COLO668 (cell line): ENCODE measurements around the gene SSBP2.
"Not testable (repeated sequence)": the region's sequence is repeated elsewhere in the genome, so short reads cannot be mapped to it uniquely, and the experiment has no call there.

Experiments used
- DNase-seq: peaks from one replicate; lab custom pipeline; 2025; ENCODE audit not compliant: unreplicated experiment; lab: John Stamatoyannopoulos, UW

SSBP2 gene

DNA sequence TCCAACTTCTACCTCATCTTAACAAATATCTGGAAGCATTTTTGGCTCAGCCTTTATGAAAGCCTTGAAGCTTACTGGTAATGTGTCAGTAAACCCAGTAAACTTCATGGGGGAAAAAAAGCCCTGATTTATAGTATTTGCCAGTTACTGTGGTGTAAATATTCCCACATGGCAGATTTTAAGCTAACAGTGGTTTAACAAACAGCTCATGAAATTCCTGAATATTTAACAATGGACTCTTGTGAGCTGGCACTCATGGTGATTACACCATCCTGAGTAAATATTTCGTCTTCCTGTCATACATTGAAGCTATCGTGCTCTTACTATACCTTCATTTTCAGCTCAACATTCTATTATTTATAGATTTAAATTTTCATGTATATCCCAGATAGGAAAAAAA is 300.0 kb downstream of the SSBP2 start:
- DNase-seq, result no peak

DNA sequence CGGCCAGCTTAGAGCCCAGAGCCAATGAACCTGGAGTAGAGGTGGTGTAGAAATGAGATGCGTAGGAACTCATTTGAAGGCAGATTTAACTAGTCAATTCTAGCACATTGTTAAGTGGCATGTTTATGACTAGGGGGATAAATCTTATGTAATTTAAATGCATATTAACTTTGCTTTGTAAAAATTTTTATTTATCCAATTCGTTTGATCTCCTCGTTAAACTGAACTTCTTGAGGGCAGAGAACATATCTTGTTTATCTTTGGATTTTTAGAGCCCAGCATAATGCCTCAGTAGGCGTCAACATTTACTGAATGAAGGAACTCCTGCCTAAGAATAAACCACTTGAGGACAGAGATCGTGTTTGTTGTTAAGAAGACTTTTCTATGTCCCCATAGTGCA is 315.9 kb downstream of the SSBP2 start:
- no peak for DNase-seq

DNA sequence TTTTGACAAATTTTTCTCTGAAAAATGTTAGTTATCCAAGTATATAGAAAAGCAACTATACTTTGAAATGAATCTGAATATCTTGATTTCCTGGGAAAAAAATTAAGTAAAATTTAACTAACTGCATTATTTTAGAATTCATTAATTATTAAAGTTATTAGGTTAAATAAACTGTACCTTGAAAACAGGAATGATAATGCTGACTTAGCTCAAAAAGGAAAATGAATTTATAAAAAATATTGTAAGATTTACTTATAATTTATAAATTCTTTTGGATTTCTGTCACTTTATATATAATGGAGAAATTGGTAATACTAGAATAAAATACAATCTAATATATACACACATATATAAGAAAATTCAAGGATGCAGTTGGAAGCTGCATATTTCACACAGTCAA is 320.9 kb downstream of the SSBP2 start:
- DNase-seq, result no peak

DNA sequence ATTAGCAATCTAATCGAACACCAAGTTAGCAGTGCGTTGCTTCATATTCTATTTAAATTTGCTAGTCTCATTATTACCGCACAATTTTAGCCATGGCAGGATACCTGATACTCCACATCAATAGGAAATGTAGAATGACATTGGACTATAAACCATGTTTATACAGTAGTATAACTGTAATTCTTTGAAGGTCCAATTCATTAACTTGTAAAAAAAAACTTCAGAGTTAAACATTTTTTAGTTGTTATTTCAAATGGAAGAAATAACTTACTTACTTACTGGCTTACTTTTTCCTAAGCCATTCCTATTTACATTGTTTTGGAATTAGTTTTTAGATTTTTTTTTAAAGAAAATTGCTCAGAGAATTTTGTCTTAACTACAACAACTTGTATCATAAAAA is 321.5 kb downstream of the SSBP2 start:
- DNase-seq, result no peak

DNA sequence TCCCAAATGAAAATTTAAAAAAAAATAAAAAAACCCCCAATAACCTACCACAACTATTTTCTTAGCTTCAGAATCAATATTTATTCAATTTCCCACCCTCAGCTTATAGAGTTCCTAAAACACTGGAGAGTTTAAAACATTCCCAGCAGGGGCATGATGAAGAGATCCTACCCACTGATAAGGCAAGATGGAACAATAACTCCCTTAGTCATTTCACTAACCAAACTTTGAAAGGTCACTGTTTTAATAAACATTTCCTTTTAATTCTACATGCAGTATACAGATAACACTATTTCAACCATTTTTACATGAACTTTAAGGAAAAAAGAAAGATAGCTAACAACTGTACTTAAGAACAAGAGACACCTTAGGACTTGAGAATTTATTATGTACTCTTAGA is 322.0 kb downstream of the SSBP2 start:
- no peak for DNase-seq

DNA sequence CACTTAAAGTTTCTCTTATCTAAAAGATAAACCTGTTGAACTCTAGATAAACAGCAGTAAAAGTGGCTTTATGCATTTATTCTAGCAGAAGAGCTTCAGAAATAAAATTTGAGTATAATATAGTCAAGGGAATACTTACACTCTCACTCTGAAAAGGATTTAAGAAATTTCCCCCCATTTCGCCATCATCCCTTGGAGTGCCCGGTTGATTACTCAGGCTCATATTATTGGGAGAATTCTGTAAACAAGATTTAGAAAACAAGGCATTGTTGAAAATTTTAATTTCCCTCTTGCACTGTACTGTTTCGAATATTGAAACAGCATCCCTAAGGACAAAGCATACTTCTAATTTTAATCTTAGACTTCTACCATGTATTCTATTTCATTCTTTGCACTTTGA is 322.5 kb downstream of the SSBP2 start:
- no peak for DNase-seq

DNA sequence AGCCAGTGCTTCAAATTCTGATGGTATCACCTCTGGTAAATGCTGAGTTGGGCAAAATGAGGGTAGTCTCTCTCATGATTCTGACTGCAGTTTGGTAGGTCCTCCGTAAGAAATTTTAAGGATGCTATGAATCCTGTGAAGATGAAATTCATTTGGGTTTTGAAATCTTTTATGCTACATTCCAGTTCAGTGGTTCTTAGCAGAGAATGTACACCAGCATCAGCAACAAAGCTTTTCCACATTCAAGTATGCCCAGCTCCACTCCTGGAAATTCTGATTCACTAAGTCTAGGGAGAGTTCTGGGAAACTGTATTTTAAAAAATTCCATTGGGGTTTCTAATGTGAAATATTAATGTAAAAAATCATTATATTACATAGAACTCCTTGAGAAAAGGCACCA is 323.3 kb downstream of the SSBP2 start:
- DNase-seq, result no peak

DNA sequence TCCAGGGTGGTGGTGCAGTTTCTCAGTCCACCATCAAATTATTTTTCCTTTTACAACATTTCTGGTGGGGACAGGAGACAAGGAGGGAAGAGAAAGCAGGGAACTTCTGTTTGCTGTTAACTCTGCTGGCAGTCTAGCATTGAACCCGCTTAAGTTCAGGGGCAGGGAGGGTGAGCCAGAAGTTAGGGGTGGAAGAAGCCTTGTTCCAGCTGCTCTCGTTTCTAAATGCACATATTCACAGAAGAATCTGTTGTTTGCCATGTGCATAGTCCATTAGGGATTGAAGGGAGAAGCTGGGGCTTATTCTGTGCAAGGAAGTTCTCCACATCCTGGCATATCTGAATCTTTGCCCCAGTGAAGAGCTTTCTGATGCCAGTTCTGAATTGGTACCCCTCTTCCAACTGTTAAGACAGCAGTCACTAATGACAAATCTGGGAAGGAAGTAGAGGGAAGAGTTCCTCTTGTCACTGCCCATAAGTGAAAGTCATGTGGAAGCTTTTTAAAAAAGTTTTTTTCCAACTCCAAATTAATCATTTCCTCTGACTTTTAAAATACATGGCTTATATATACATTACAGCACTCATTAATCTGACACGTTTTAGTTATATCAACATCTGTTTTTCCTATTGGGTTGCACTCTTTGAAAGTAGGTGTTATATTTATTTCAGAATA is 324.4 kb downstream of the SSBP2 start:
- DNase-seq, result no peak

DNA sequence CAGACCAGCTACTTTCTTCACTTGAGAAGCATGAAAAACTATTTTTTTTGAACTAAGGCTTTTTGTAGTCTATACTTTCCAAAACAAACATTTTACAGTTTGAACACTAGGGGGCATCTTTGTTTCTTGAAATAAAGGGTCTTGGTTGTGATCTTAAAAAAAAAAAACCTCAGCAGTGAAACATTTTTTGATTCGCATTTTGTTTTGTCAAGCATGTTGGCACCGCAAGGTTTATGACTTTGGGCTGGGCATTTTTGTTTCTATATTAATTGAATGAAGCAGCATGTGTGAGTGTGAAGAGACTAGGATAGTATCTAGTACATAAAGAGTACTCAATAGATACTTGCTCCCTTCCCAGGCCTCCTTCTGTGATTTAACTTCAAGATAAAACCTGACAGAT is 325.3 kb downstream of the SSBP2 start:
- DNase-seq, result no peak

DNA sequence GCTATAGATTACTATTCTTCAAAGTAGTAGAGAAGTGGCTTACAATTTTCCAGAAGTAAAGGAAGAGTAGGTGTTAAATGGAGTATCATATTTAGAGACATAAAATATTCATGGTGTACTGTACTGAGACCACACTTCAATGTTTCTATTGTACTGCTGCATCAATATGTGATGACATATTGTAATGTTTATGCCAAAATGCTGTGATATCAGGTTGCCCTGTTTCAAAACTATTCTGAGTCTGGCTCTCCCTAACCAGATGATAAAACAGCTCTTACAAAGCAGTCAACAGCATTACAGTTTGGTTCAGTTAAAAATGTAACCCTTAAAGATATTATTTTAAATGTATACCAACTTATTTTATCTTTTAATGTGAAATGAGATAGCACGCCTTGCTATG is 326.2 kb downstream of the SSBP2 start:
- DNase-seq, result no peak

DNA sequence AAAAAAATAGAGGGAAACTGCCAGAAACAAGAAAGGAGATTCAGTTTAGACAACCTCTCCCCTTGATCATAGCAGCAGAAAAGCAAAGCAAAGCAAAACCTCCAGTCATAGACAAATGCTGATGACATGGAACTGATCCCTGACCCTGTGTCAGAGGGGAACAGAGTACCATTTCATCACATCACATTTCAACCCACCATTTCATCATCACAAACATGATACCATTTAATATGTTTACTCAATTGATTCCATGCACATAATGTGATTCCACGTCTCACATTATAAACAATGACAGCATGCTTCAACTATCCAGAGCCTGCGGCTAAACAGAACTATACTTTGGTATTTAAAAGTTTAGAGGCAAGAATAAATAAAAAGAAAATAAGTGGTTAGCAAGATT is 328.2 kb downstream of the SSBP2 start:
- no peak for DNase-seq

DNA sequence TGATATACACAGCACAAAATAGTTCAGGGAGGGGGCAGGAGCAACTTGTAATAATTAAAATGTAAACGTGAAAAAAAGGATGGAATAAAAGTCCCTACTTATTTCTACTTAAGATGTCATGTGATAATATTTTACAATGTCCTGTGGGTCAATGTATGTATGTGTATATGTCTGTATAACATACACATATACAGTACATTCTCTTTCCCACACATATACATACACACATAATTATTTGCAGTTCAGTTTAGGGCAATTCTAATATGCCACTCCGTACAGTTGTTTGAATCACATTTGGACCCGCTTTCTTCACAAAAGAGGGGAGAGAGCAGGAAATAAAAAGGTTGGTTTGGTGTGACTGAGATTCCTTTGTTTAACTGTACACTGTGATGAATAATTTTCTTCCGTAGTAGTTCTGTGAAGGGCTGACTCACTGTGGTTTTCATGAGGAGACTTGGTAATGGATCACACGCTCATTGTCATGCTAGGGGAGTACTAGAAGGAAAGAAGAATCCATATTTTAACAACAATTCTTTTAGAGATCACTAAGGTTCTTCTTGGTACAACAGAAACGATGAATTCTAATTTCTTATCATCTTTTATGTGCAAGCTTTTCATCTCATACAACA is 330.7 kb downstream of the SSBP2 start:
- no peak for DNase-seq

DNA sequence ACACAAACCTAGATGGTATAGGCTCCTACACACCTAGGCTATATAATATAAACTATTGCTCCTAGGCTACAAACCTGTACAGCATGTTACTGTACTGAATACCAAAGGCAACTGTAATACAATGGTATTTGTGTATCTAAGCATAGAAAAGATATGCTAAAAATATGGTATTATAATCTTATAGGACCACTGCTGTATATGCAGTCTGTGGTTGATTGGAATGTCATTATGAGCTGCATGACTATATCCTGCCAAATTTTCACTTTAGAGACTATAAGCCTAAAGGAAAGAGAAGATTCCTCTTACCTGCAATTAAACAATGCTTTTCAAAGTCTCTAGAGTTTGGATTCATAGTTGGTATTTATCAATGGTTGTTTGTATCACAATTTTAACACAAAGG is 332.3 kb downstream of the SSBP2 start:
- no peak for DNase-seq

DNA sequence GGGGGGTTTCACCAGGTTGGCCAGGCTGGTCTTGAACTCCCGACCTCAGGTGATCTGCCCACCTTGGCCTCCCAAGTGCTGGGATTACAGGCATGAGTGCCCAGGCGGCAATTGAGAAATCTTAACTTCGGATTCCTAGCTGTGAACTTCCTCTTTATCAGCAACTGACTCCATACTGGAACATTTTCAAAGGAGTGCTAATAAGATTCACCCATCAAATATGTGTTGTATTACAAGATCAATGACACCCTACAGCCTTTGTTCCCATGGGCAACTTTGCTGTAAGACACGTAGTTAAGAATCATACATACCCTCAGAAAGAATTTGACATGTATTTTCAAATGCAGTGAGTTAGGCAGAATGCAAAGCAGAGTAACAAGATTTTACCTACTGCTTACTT is 333.8 kb downstream of the SSBP2 start:
- no peak for DNase-seq

DNA sequence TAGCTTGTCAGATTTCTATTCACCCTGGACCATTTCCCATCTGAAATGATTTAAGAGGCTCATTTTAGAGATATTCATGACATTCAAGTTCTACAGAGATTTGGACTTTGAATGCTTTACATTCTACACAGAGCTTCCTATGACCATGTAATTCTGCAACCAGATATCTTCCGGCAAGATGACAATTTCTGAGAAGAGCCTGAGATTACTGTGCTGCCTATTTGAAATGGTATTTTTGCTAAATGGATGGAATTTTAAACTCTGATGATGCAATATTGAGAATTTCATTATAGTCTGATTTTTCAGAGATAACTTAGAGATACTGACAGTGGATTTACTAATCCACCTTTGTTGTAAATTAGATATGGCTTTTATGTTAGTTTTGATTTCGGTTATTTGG is 341.0 kb downstream of the SSBP2 start:
- no peak for DNase-seq

DNA sequence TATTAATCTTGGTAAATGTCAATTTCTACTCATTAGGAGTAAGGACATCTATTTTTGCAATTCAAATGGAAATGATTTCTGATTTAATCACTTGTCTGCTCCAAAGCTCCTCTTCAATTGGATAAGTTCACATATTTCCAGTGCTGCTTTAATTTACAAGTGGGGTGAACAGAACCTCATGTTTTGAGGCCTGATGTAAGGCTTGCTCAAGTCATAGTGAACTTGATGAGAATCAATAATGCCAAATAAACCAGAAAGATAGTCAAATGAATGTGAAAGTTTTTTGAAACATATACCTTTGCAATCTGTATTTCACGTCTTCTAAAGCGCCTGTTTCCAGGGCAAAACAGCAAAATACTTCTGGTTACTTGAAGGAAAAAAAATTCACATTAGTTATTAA is 341.5 kb downstream of the SSBP2 start:
- DNase-seq, result no peak

DNA sequence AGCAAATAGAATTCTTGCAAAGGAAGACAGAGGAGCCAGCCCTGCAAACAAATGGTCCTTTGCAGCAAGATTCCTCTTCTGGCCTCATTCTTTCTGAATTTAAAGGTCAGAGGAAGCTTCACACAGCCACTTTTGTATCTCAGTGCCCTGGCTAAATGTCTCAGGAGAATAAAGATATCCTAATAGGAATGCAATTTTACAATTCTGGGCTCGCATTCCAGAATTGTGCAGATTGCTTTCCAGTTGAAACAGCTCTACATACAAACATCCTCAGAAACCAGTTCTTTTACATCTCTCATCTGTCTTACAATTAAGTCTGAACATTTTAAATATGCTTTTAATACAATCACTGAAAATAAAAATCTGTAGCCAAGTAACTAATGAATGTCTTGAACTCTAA is 342.4 kb downstream of the SSBP2 start:
- DNase-seq, result no peak

DNA sequence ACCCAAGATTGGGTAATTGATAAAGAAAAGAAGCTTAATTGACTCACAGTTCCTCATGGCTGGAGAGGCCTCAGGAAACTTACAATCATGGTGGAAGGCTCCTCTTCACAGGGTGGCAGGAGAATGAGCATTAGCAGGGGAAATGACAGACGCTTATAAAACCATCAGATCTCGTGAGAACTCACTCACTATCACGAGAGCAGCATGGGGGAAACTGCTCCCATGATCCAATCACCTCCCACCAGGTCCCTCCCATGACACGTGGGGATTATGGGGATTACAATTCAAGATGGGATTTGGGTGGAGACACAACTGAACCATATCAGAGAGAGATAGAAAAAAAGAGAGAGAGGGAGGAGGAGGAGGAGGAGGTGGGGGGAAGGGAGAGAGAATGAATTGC is 343.1 kb downstream of the SSBP2 start:
- DNase-seq, result not testable (repeated sequence)

DNA sequence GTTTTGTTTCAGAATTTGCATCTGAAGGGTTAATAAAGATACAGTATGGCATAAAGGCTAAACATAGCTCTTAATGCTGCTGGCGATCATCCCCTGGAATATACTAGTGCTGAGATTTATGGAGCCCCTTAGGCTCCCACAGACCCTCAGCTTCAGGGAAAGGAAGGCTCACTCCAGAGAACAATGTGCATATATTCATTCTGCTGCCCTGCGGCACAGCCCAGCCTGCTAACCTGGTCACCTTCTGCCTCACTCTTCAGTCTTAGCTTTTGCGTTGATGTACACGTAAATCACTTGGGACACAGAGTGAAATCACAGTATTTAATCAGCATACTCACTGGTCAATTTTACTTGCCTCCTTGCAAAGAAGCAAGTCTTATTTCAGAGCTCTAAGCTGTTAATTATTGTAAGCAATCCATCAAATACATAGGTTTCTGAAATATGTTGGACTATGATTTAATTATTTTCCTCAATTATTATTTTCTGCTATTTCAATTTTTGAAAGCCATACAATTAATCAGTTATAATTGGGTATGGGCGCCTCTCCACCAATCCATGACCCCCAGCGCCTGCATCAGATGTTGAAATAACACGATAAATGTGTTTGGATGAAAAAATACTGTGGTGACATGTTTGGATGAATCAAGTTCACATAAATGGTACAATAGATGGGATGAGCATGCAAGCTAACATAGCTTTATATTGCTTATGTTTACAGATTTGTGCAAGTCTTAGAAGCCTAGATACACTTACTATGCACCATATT is 345.6 kb downstream of the SSBP2 start:
- no peak for DNase-seq

DNA sequence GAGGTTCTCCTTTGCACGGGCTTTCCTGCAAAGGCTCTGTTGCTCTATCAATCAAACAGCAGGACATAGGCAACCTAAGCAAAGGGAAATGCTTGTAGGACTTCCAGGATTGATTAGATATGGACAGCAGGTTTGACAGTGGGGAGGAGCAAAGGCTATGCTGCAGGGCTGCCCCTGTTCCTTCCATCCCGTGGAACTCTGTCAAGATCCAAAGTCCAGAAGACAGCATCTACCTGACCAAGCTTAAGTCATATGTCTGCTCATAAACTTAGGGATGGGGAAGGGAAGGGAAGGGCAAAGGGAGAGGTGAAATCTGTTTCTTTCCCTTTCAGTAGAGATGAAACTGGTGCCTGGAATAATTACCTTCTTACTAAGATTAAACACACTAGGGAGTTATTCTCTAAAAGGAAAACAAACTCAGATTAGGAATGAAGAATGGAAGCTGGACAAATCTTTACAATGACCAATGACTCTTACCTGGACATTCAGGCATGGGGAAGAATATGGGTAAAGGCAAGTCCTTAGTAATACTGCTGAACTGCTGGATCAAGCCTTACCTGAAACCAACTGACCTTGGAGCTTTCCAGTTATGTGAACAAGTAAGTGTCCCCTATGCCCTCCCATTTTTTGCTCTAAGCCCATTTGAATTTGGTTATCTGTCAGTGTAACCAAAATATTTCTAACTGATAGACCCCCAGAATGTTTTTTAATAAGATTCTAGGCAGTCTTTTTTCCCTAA is 348.5 kb downstream of the SSBP2 start:
- no peak for DNase-seq

DNA sequence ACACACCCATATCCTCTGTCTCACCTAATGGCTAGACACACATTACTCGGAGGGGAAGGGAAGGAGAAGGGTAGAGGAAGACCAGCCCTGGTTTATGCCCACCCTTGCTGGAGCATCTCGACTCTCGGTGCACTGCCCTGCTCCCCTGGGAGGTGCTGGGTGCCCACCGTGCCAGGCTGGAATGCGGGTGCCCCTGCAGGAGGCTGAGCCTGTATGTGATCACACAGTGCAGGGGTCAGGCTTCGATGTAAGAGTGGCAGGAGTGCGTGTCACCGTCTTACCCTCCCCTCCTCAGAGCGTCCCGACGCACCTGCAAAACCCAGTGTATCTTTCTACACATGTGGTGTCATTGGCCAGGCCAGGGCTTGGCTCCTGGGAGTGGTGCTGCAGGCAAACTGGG is 349.6 kb downstream of the SSBP2 start:
- no peak for DNase-seq

DNA sequence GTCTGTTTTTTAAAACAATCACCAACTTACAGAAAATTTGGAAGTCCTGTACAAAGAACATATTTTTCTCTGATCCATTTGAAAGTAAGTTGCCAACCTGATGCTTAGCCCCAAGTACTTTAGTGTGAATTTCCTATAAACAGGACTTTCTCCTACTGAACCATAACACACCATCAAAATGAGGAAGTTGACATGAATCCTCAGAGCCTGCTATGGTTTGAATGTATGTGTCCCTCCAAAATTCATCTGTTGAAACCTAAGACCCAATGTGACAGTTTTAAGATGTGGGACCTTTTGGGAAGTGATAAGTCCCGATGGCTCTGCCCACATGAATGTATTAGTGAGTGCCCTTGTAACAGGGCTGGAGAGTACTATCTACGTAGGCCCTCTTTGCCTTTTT is 350.5 kb downstream of the SSBP2 start:
- DNase-seq, result no peak
